RWPE2 (cell line): ENCODE data around the gene TAL2.

ENCODE experiments used
- ATAC-seq: fragments of 200-7000 bp; cut with Tn5 transposase; 3 replicates; pipeline ENCODE4 v1.9.1; 2021; ENCODE audit warnings: low read depth
- DNase-seq: peaks from one replicate; pipeline ENCODE4 v3.0.0-alpha.2; 2020; ENCODE audit warnings: low spot score
- H3K27ac ChIP-seq: fragments of 450-650 bp; 2 replicates; pipeline ENCODE4 v1.5.1; 2017; ENCODE audit warnings: mild to moderate bottlenecking; ENCODE audit not compliant: poor library complexity, severe bottlenecking
- H3K27me3 ChIP-seq: fragments of 250-450 bp; sonication (Bioruptor Pico); 2 replicates; pipeline ENCODE4 v1.5.1; 2021; ENCODE audit warnings: mild to moderate bottlenecking, moderate library complexity; ENCODE audit not compliant: insufficient read depth, poor library complexity, severe bottlenecking
- H3K36me3 ChIP-seq: fragments of 250-450 bp; sonication (Bioruptor Pico); 2 replicates; pipeline ENCODE4 v1.5.1; 2020; ENCODE audit warnings: low read depth, mild to moderate bottlenecking, moderate library complexity
- H3K4me1 ChIP-seq: fragments of 250-450 bp; sonication (Bioruptor Pico); 2 replicates; pipeline ENCODE4 v1.5.1; 2021; ENCODE audit warnings: mild to moderate bottlenecking, moderate library complexity; ENCODE audit not compliant: insufficient read depth, poor library complexity, severe bottlenecking
- H3K4me3 ChIP-seq: fragments of 250-450 bp; sonication (Bioruptor Pico); 2 replicates; pipeline ENCODE4 v1.5.1; 2021; ENCODE audit warnings: mild to moderate bottlenecking, moderate library complexity; ENCODE audit not compliant: severe bottlenecking
- H3K9me3 ChIP-seq: fragments of 250-450 bp; sonication (Bioruptor Pico); 2 replicates; pipeline ENCODE4 v1.5.1; 2021; ENCODE audit warnings: mild to moderate bottlenecking, moderate library complexity; ENCODE audit not compliant: severe bottlenecking
- TF ChIP-seq, protein P1 (sequence below): fragments of 450-650 bp; IDR thresholded peaks from one replicate; pipeline ENCODE4 v1.5.1; 2017; ENCODE audit warnings: mild to moderate bottlenecking, moderate library complexity; ENCODE audit not compliant: poor library complexity, severe bottlenecking

Gene TAL2

DNA sequence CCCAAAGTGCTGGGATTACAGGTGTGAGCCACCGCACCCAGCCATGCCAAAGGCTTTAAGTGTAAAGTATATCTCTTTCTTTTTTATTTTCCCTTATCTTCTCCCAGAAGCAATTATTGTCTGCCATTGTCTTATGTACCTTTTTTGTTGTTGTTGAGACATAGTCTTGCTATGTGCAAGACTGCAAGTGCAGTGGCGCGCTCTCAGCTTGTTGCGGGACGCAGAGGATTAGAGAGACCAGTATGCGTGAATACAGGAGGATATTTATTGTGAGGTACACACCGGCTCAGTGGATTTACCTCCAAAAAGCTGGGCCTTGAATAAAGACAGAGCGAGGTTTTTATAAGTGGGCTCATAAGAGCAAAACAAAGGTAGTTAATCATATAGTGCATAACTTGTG, 43.9 kb downstream of the TAL2 start:
- H3K36me3 ChIP-seq, result no peaks in the 10 kb centered on the region
- ATAC-seq (no peak), DNase-seq (no peak)
- no peak overlapping the region for H3K4me3 ChIP-seq
- H3K9me3 ChIP-seq, result no peaks in the 10 kb centered on the region
- no peak overlapping the region for H3K27ac ChIP-seq
- TF ChIP-seq, protein P1, sequence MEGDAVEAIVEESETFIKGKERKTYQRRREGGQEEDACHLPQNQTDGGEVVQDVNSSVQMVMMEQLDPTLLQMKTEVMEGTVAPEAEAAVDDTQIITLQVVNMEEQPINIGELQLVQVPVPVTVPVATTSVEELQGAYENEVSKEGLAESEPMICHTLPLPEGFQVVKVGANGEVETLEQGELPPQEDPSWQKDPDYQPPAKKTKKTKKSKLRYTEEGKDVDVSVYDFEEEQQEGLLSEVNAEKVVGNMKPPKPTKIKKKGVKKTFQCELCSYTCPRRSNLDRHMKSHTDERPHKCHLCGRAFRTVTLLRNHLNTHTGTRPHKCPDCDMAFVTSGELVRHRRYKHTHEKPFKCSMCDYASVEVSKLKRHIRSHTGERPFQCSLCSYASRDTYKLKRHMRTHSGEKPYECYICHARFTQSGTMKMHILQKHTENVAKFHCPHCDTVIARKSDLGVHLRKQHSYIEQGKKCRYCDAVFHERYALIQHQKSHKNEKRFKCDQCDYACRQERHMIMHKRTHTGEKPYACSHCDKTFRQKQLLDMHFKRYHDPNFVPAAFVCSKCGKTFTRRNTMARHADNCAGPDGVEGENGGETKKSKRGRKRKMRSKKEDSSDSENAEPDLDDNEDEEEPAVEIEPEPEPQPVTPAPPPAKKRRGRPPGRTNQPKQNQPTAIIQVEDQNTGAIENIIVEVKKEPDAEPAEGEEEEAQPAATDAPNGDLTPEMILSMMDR, result no peak
- H3K4me1 ChIP-seq, result no peaks in the 10 kb centered on the region
- no peaks in the 10 kb centered on the region for H3K27me3 ChIP-seq

DNA sequence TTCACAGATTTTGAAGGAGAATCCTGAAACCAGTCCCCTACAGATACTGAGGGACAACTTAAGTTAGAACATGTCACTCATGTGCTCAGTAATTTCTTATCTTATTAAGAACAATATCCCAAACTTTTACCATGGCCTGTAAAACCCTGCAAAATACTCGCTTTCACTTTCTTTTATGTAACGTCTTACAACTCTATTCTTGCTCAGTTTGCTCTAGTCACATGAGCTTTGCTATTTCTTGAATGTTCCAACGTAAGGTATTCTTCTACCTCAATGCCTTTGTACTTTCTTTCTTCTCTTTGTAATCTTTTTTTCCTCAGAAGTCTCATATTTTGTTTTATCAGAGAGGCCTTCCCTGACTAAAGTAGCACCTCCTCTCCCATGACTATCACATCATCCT, 46.1 kb downstream of the TAL2 start:
- TF ChIP-seq, protein P1, result no peak

GRCh38 chr9:105710638-105711037, 48.4 kb downstream of the TAL2 start:
- TF ChIP-seq, protein P1, result no peak
- no peak overlapping the region for H3K27ac ChIP-seq
- no peak for DNase-seq
- H3K4me1 ChIP-seq, result no peaks in the 10 kb centered on the region
- no peak for ATAC-seq
- H3K27me3 ChIP-seq, result no peaks in the 10 kb centered on the region
- H3K4me3 ChIP-seq, result no peak overlapping the region
- no peaks in the 10 kb centered on the region for H3K36me3 ChIP-seq
- H3K9me3 ChIP-seq, result peaks cover 2% of the 10 kb centered on the region

More for the DNA sequence above, 46.1 kb downstream of the TAL2 start:
- H3K27ac ChIP-seq, result no peak overlapping the region
- no peaks in the 10 kb centered on the region for H3K27me3 ChIP-seq
- H3K4me1 ChIP-seq, result no peaks in the 10 kb centered on the region
- no peaks in the 10 kb centered on the region for H3K9me3 ChIP-seq
- H3K36me3 ChIP-seq, result no peaks in the 10 kb centered on the region
- ATAC-seq (no peak), DNase-seq (no peak)
- no peak overlapping the region for H3K4me3 ChIP-seq

DNA sequence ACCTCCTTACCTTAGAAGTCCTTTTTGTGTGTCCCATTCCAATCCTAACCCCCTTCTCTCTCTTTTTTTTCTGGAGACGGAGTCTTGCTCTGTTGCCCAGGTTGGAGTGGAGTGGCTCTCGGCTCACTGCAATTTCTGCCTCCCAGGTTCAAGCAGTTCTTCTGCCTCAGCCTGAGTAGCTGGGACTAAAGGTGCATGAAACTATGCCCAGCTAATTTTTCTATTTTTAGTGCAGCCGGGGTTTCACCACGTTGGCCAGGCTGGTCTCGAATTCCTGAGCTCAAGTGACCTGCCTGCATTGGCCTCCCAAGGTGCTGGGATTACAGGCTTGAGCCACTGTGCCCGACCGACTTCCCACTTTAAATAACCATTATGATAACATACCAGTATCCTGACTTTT, 49.6 kb downstream of the TAL2 start:
- peaks cover 2% of the 10 kb centered on the region for H3K9me3 ChIP-seq
- no peaks in the 10 kb centered on the region for H3K4me1 ChIP-seq
- no peak overlapping the region for H3K4me3 ChIP-seq
- no peak overlapping the region for H3K27ac ChIP-seq
- H3K27me3 ChIP-seq, result no peaks in the 10 kb centered on the region
- ATAC-seq, result no peak
- DNase-seq, result no peak
- no peaks in the 10 kb centered on the region for H3K36me3 ChIP-seq
- TF ChIP-seq, protein P1, result no peak

- no peak for ATAC-seq
- no peak for DNase-seq
- Histone ChIP-seq H3K4me3 (no peak overlapping the region), H3K4me1 (no peaks in the 10 kb centered on the region), H3K36me3 (no peaks in the 10 kb centered on the region), H3K9me3 (peaks cover 2% of the 10 kb centered on the region), H3K27me3 (no peaks in the 10 kb centered on the region), H3K27ac (no peak overlapping the region)
- TF ChIP-seq, protein P1, result no peak
Measured at GRCh38 chr9:105712297-105712696, 50.0 kb downstream of the TAL2 start.
